HCT116 (cell line): Measurements from ENCODE around the gene ALOXE3. TPM values are rescaled to one million over a fixed set of nuclear protein-coding genes. Genes with fewer than 3 reads are reported as not detected.

Source experiments
- ATAC-seq: fragments of 200-7000 bp; cut with Tn5 transposase; 2 replicates; pipeline ENCODE4 v1.9.1; 2020; ENCODE audit warnings: mild to moderate bottlenecking, moderate library complexity
- BruUV-seq: library from RNA; stranded (reverse); fragments of 400-500 nt; replicated peaks from 2 replicates; lab custom pipeline; 2021; lab: Mats Ljungman, UMichigan
- CTCF ChIA-PET: fragments of 300-600 bp; sonication (Branson Sonifier 250); formaldehyde crosslinking; loops from one replicate; lab custom pipeline; 2021; ENCODE audit warnings: antibody characterized with exemption; lab: Charles Lee
- POLR2A ChIA-PET: fragments of 300-600, 350-600 bp; sonication (Branson Sonifier 250); formaldehyde crosslinking; loops from one replicate; lab custom pipeline; 2021; ENCODE audit warnings: antibody characterized with exemption; lab: Charles Lee
- RAD21 ChIA-PET, 2 experiments: fragments of 300-600 bp; sonication (Branson Sonifier 250); formaldehyde crosslinking; loops; one replicate each; lab custom pipeline; 2023; ENCODE audit warnings: low total read pairs in 2 of 2; ENCODE audit not compliant: uncharacterized antibody in 2 of 2, unreplicated experiment in 2 of 2, low non-redundant PET in 1 of 2; lab: Charles Lee
- DNase-seq: peaks from one replicate; pipeline ENCODE4 v3.0.0-alpha.2; 2010; ENCODE audit warnings: low read depth, low spot score
- H2AFZ ChIP-seq: fragments of 200-600 bp; shearing (Covaris generic), sonication (generic); 2 replicates; pipeline ENCODE4 v1.6.1; 2017; ENCODE audit warnings: low read depth, mixed run types, mixed read lengths, antibody characterized with exemption, low read length; ENCODE audit not compliant: poor library complexity, severe bottlenecking
- H3K27ac ChIP-seq: 2 replicates; pipeline ENCODE4 v1.5.1; 2012; ENCODE audit warnings: low read depth, low read length
- H3K27me3 ChIP-seq: fragments of 200-600 bp; sonication (generic); 2 replicates; pipeline ENCODE4 v1.6.1; 2016; ENCODE audit warnings: mixed run types, low read length, mixed read lengths; ENCODE audit not compliant: insufficient read depth
- H3K36me3 ChIP-seq, 2 experiments: fragments of 200-500 bp in 1 of 2; fragments of 200-600 bp in 1 of 2; sonication (Bioruptor generic) in 1 of 2; sonication (generic) in 1 of 2; 2 replicates each; pipeline versions ENCODE4 v1.5.1 to v1.6.1; 2014 to 2016; ENCODE audit warnings: low read length in 2 of 2, inconsistent platforms in 1 of 2, mixed read lengths in 1 of 2, mixed run types in 1 of 2; ENCODE audit not compliant: insufficient read depth in 2 of 2, control insufficient read depth in 1 of 2
- H3K4me1 ChIP-seq, 2 experiments: fragments of 200-600 bp in 1 of 2; sonication (generic) in 1 of 2; 2 replicates each; pipeline versions ENCODE4 v1.5.1 to v1.6.1; 2012 to 2017; ENCODE audit warnings: low read length in 2 of 2, inconsistent platforms in 1 of 2, mild to moderate bottlenecking in 1 of 2, mixed read lengths in 1 of 2, mixed run types in 1 of 2, moderate library complexity in 1 of 2; ENCODE audit not compliant: insufficient read depth in 2 of 2, control insufficient read depth in 1 of 2
- H3K4me2 ChIP-seq: fragments of 200-600 bp; sonication (generic); 2 replicates; pipeline ENCODE4 v1.6.1; 2017; ENCODE audit warnings: mixed run types, low read length, mixed read lengths
- H3K4me3 ChIP-seq, 2 experiments: fragments of 200-600 bp in 1 of 2; sonication (generic) in 1 of 2; replicated peaks in 1 of 2; 2 replicates each; pipeline ENCODE4 v1.5.1; 2011 to 2016; ENCODE audit warnings: low read length in 2 of 2, control low read depth in 1 of 2, low read depth in 1 of 2, mild to moderate bottlenecking in 1 of 2, mixed read lengths in 1 of 2, mixed run types in 1 of 2
- H3K79me2 ChIP-seq: fragments of 200-600 bp; sonication (generic); 2 replicates; pipeline ENCODE4 v1.6.1; 2017; ENCODE audit warnings: mild to moderate bottlenecking, mixed run types, low read length, moderate library complexity, mixed read lengths; ENCODE audit not compliant: insufficient read depth
- H3K9ac ChIP-seq: fragments of 200-600 bp; sonication (generic); 2 replicates; pipeline ENCODE4 v1.6.1; 2016; ENCODE audit warnings: low read length, mixed read lengths
- H3K9me2 ChIP-seq: fragments of 200-600 bp; sonication (generic), shearing (Covaris generic); 2 replicates; pipeline ENCODE4 v1.6.1; 2017; ENCODE audit warnings: mixed run types, mild to moderate bottlenecking, moderate library complexity; ENCODE audit not compliant: insufficient read depth
- H3K9me3 ChIP-seq, 2 experiments: fragments of 200-500 bp in 1 of 2; fragments of 200-600 bp in 1 of 2; sonication (Bioruptor generic) in 1 of 2; sonication (generic) in 1 of 2; 2 replicates each; pipeline ENCODE4 v1.6.1; 2014 to 2017; ENCODE audit warnings: low read length in 2 of 2, mixed read lengths in 2 of 2, inconsistent platforms in 1 of 2, low read depth in 1 of 2, mild to moderate bottlenecking in 1 of 2, mixed run types in 1 of 2, moderate library complexity in 1 of 2; ENCODE audit not compliant: control insufficient read depth in 1 of 2, insufficient read depth in 1 of 2
- H4K20me1 ChIP-seq: fragments of 200-600 bp; sonication (generic), shearing (Covaris generic); 2 replicates; pipeline ENCODE4 v1.6.1; 2017; ENCODE audit warnings: mixed run types, mild to moderate bottlenecking, moderate library complexity; ENCODE audit not compliant: insufficient read depth
- CEBPB ChIP-seq: IDR thresholded peaks from 2 replicates; pipeline ENCODE4 v1.6.1; 2012; ENCODE audit warnings: low read depth
- ELF1 ChIP-seq: IDR thresholded peaks from 2 replicates; pipeline ENCODE4 v1.6.1; 2012; ENCODE audit warnings: low read depth, borderline replicate concordance
- EZH2 ChIP-seq: fragments of 200-600 bp; sonication (generic); IDR thresholded peaks from 2 replicates; pipeline ENCODE4 v1.6.1; 2017; ENCODE audit warnings: antibody characterized with exemption, mixed run types
- EZH2phosphoT487 ChIP-seq: fragments of 200-600 bp; IDR thresholded peaks from 2 replicates; pipeline ENCODE4 v1.6.1; 2018; ENCODE audit warnings: antibody characterized with exemption, borderline replicate concordance
- FOSL1 ChIP-seq: IDR thresholded peaks from 2 replicates; pipeline ENCODE4 v1.6.1; 2012; ENCODE audit warnings: low read depth
- SIN3A ChIP-seq: IDR thresholded peaks from 2 replicates; pipeline ENCODE4 v1.6.1; 2012; ENCODE audit warnings: low read depth
- YY1 ChIP-seq: IDR thresholded peaks from 2 replicates; pipeline ENCODE4 v1.6.1; 2011; ENCODE audit warnings: low read length, low read depth, moderate library complexity, mild to moderate bottlenecking; ENCODE audit not compliant: insufficient replicate concordance; ENCODE audit errors: extremely low read depth
- ZNF274 ChIP-seq: fragments of 200-500 bp; sonication (Bioruptor generic); IDR thresholded peaks from 2 replicates; pipeline ENCODE4 v1.6.1; 2014; ENCODE audit warnings: mild to moderate bottlenecking, low read depth, low read length, inconsistent platforms
- intact Hi-C: fragments of 100-400 bp; cut with micrococcal nuclease; formaldehyde crosslinking; loops from 2 replicates; pipeline ENCODE4 v1.10.0; 2022
- total RNA-seq: library from RNA; stranded (reverse); gene quantifications from one replicate; pipeline ENCODE4 v1.2.1, GENCODE V29; 2021; ENCODE audit not compliant: unreplicated experiment
- TF ChIP-seq, protein P1 (sequence below): IDR thresholded peaks from 2 replicates; pipeline ENCODE4 v1.6.1; 2012
- TF ChIP-seq, protein P2 (sequence below), 3 experiments: fragments of 200-600 bp in 1 of 3; sonication (generic) in 1 of 3; IDR thresholded peaks in 2 of 3; conservative IDR thresholded peaks in 1 of 3; 2 replicates each; pipeline ENCODE4 v1.5.1; 2012 to 2017; ENCODE audit warnings: low read depth in 2 of 3, low read length in 2 of 3, antibody characterized with exemption in 1 of 3, borderline replicate concordance in 1 of 3, control low read depth in 1 of 3, mild to moderate bottlenecking in 1 of 3, mixed read lengths in 1 of 3, mixed run types in 1 of 3, moderate library complexity in 1 of 3; ENCODE audit not compliant: insufficient read depth in 1 of 3
- TF ChIP-seq, protein P3 (sequence below): IDR thresholded peaks from 2 replicates; pipeline ENCODE4 v1.6.1; 2012; ENCODE audit warnings: low read depth

The ALOXE3 gene
- total RNA-seq, 1 experiment from 2014 or later: 3.5 TPM

DNA sequence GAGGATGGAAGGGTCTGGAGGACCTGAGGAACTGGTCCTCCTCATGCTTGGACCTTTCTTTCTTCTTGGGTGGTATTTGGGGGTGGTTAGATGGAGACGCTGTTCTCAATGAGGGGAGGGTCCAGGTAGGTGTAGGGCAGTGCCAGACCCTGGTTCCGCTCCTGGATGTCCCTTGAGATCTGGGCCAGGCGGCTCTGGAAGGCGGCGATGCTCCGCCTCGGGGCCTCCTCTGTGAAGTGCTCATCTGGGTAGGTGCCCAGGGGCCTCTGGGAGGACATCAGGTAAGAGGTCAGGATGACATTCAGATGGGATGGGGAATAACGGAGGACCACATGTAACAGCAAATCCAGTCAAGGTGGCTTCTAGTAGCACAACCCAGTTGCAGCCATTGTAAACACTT, 21.8 kb downstream of the ALOXE3 start:
- Histone ChIP-seq H3K4me3 (no peak overlapping the region), H3K4me2 (no peak overlapping the region), H3K9me3 (no peaks in the 10 kb centered on the region), H3K27ac (no peak overlapping the region), H3K4me1 (0 out of 4 replicates have a peak, but pooled peaks cover 0 to 3% of the 10 kb centered on the region in 2 experiments), H3K9ac (no peak overlapping the region), H3K9me2 (no peaks in the 10 kb centered on the region), H2AFZ (no peak overlapping the region), H3K79me2 (no peaks in the 10 kb centered on the region), H3K36me3 (no peaks in the 10 kb centered on the region), H3K27me3 (no peaks in the 10 kb centered on the region), H4K20me1 (no peaks in the 10 kb centered on the region)
- no peak for ATAC-seq
- DNase-seq: no peak
- TF ChIP-seq CEBPB (no peak), FOSL1 (no peak), ZNF274 (no peak), SIN3A (no peak), ELF1 (no peak), EZH2phosphoT487 (no peak), YY1 (no peak), EZH2 (no peak)
- TF ChIP-seq, protein P1, sequence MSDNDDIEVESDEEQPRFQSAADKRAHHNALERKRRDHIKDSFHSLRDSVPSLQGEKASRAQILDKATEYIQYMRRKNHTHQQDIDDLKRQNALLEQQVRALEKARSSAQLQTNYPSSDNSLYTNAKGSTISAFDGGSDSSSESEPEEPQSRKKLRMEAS: no peak
- TF ChIP-seq, protein P2, sequence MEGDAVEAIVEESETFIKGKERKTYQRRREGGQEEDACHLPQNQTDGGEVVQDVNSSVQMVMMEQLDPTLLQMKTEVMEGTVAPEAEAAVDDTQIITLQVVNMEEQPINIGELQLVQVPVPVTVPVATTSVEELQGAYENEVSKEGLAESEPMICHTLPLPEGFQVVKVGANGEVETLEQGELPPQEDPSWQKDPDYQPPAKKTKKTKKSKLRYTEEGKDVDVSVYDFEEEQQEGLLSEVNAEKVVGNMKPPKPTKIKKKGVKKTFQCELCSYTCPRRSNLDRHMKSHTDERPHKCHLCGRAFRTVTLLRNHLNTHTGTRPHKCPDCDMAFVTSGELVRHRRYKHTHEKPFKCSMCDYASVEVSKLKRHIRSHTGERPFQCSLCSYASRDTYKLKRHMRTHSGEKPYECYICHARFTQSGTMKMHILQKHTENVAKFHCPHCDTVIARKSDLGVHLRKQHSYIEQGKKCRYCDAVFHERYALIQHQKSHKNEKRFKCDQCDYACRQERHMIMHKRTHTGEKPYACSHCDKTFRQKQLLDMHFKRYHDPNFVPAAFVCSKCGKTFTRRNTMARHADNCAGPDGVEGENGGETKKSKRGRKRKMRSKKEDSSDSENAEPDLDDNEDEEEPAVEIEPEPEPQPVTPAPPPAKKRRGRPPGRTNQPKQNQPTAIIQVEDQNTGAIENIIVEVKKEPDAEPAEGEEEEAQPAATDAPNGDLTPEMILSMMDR (IDR thresholded peaks at IDR 0.05 in 2 of 3, conservative IDR thresholded peaks at IDR 0.05 in 1 of 3; ENCODE audit: borderline replicate concordance in 1 of 3, insufficient read depth in 1 of 3, low read depth in 2 of 3, low read length in 2 of 3): no peak
- TF ChIP-seq, protein P3, sequence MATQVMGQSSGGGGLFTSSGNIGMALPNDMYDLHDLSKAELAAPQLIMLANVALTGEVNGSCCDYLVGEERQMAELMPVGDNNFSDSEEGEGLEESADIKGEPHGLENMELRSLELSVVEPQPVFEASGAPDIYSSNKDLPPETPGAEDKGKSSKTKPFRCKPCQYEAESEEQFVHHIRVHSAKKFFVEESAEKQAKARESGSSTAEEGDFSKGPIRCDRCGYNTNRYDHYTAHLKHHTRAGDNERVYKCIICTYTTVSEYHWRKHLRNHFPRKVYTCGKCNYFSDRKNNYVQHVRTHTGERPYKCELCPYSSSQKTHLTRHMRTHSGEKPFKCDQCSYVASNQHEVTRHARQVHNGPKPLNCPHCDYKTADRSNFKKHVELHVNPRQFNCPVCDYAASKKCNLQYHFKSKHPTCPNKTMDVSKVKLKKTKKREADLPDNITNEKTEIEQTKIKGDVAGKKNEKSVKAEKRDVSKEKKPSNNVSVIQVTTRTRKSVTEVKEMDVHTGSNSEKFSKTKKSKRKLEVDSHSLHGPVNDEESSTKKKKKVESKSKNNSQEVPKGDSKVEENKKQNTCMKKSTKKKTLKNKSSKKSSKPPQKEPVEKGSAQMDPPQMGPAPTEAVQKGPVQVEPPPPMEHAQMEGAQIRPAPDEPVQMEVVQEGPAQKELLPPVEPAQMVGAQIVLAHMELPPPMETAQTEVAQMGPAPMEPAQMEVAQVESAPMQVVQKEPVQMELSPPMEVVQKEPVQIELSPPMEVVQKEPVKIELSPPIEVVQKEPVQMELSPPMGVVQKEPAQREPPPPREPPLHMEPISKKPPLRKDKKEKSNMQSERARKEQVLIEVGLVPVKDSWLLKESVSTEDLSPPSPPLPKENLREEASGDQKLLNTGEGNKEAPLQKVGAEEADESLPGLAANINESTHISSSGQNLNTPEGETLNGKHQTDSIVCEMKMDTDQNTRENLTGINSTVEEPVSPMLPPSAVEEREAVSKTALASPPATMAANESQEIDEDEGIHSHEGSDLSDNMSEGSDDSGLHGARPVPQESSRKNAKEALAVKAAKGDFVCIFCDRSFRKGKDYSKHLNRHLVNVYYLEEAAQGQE: no peak
- ChIA-PET POLR2A (no interaction called here), RAD21 (no interaction called here), CTCF (no interaction called here)
- intact Hi-C loops: no loop called here
- BruUV-seq: no TSS peak
